HEK293 (cell line): ENCODE measurements around the gene DGKH.

Source experiments
- CTCF ChIA-PET: fragments of 350-600 bp; formaldehyde crosslinking; extraction: SDS; loops from one replicate; lab custom pipeline; 2021; ENCODE audit warnings: antibody characterized with exemption; lab: Yijun Ruan, JAX
- POLR2A ChIA-PET: fragments of 300-600 bp; formaldehyde crosslinking; extraction: SDS; loops from one replicate; lab custom pipeline; 2020; ENCODE audit warnings: antibody characterized with exemption, inconsistent platforms; lab: Yijun Ruan, JAX
- H3K27ac ChIP-seq: fragments of 200-500 bp; sonication (Bioruptor generic); 2 replicates; pipeline ENCODE4 v1.5.1; 2014; ENCODE audit warnings: low read depth, low read length, control low read depth, inconsistent platforms; ENCODE audit errors: extremely low read depth
- H3K36me3 ChIP-seq, 2 experiments: fragments of 200-500 bp in 1 of 2; sonication (Bioruptor generic) in 1 of 2; 1 replicate in 1 of 2; 2 replicates in 1 of 2; pipeline ENCODE4 v1.5.1; 2014 to 2017; ENCODE audit warnings: inconsistent platforms in 2 of 2, low read length in 2 of 2; ENCODE audit not compliant: control insufficient read depth in 2 of 2, insufficient read depth in 1 of 2
- H3K4me1 ChIP-seq: fragments of 200-500 bp; sonication (Bioruptor generic); 2 replicates; pipeline ENCODE4 v1.5.1; 2014; ENCODE audit warnings: mild to moderate bottlenecking, low read length, inconsistent platforms; ENCODE audit not compliant: control insufficient read depth, insufficient read depth
- H3K4me3 ChIP-seq: 2 replicates; pipeline ENCODE4 v1.5.1; 2011; ENCODE audit warnings: low read depth, mild to moderate bottlenecking, control low read depth, low read length, moderate library complexity
- H3K9me3 ChIP-seq: fragments of 200-500 bp; sonication (Bioruptor generic); 2 replicates; pipeline ENCODE4 v1.5.1; 2014; ENCODE audit warnings: low read depth, low read length, inconsistent platforms; ENCODE audit not compliant: control insufficient read depth, insufficient read depth
- GFI1B ChIP-seq: fragments of 450-650 bp; formaldehyde crosslinking; IDR thresholded peaks from 2 replicates; pipeline ENCODE4 v1.5.1; 2016; ENCODE audit warnings: missing biosample characterization, missing genetic modification characterization
- GLI4 ChIP-seq: fragments of 450-650 bp; formaldehyde crosslinking; IDR thresholded peaks from 2 replicates; pipeline ENCODE4 v1.5.1; 2016; ENCODE audit warnings: missing biosample characterization, missing genetic modification characterization
- INSM2 ChIP-seq: fragments of 450-650 bp; formaldehyde crosslinking; IDR thresholded peaks from 2 replicates; pipeline ENCODE4 v1.5.1; 2016; ENCODE audit warnings: missing biosample characterization, missing genetic modification characterization
- KLF17 ChIP-seq: fragments of 450-650 bp; formaldehyde crosslinking; IDR thresholded peaks from 2 replicates; pipeline ENCODE4 v1.5.1; 2016; ENCODE audit warnings: missing biosample characterization, missing genetic modification characterization
- PRDM1 ChIP-seq: fragments of 450-650 bp; formaldehyde crosslinking; IDR thresholded peaks from 2 replicates; pipeline ENCODE4; 2016; ENCODE audit warnings: missing biosample characterization, missing genetic modification characterization
- REST ChIP-seq: fragments of 450-650 bp; formaldehyde crosslinking; IDR thresholded peaks from 2 replicates; pipeline ENCODE4 v1.5.1; 2016; ENCODE audit warnings: missing biosample characterization, missing genetic modification characterization
- SALL2 ChIP-seq: fragments of 450-650 bp; formaldehyde crosslinking; IDR thresholded peaks from 2 replicates; pipeline ENCODE4 v1.5.0; 2017; ENCODE audit warnings: missing biosample characterization, mild to moderate bottlenecking, missing genetic modification characterization, borderline replicate concordance
- SP2 ChIP-seq: fragments of 450-650 bp; formaldehyde crosslinking; IDR thresholded peaks from 2 replicates; pipeline ENCODE4 v1.5.1; 2016; ENCODE audit warnings: missing biosample characterization, missing genetic modification characterization
- ZBTB20 ChIP-seq: fragments of 450-650 bp; formaldehyde crosslinking; IDR thresholded peaks from 2 replicates; pipeline ENCODE4 v1.5.1; 2016; ENCODE audit warnings: missing biosample characterization, missing genetic modification characterization
- ZBTB6 ChIP-seq: fragments of 450-650 bp; formaldehyde crosslinking; IDR thresholded peaks from 2 replicates; pipeline ENCODE4 v1.5.1; 2017; ENCODE audit warnings: missing biosample characterization, missing genetic modification characterization
- ZNF24 ChIP-seq: fragments of 450-650 bp; formaldehyde crosslinking; IDR thresholded peaks from 2 replicates; pipeline ENCODE4 v1.5.1; 2016; ENCODE audit warnings: missing biosample characterization, missing genetic modification characterization
- ZNF280C ChIP-seq: fragments of 450-650 bp; formaldehyde crosslinking; IDR thresholded peaks from 2 replicates; pipeline ENCODE4 v1.5.1; 2016; ENCODE audit warnings: missing biosample characterization, missing genetic modification characterization
- ZNF416 ChIP-seq: fragments of 450-650 bp; formaldehyde crosslinking; IDR thresholded peaks from 2 replicates; pipeline ENCODE4 v1.5.1; 2016; ENCODE audit warnings: missing biosample characterization, missing genetic modification characterization
- ZNF433 ChIP-seq: fragments of 450-650 bp; formaldehyde crosslinking; IDR thresholded peaks from 2 replicates; pipeline ENCODE4 v1.5.1; 2016; ENCODE audit warnings: missing biosample characterization, missing genetic modification characterization, low read depth
- ZNF548 ChIP-seq: fragments of 450-650 bp; formaldehyde crosslinking; IDR thresholded peaks from 2 replicates; pipeline ENCODE4 v1.5.1; 2016; ENCODE audit warnings: missing biosample characterization, missing genetic modification characterization
- ZNF580 ChIP-seq: fragments of 450-650 bp; formaldehyde crosslinking; IDR thresholded peaks from 2 replicates; pipeline ENCODE4 v1.5.1; 2016; ENCODE audit warnings: missing biosample characterization, missing genetic modification characterization
- ZNF596 ChIP-seq: fragments of 450-650 bp; IDR thresholded peaks from 2 replicates; pipeline ENCODE4 v1.5.0; 2018; ENCODE audit warnings: missing biosample characterization, mild to moderate bottlenecking, missing genetic modification characterization, moderate library complexity
- ZNF623 ChIP-seq: fragments of 450-650 bp; formaldehyde crosslinking; IDR thresholded peaks from 2 replicates; pipeline ENCODE4 v1.5.1; 2016; ENCODE audit warnings: missing biosample characterization, missing genetic modification characterization
- ZNF776 ChIP-seq: fragments of 450-650 bp; formaldehyde crosslinking; IDR thresholded peaks from 2 replicates; pipeline ENCODE4 v1.5.0; 2017; ENCODE audit warnings: missing biosample characterization, missing genetic modification characterization, borderline replicate concordance
- ZNF785 ChIP-seq: fragments of 450-650 bp; formaldehyde crosslinking; IDR thresholded peaks from 2 replicates; pipeline ENCODE4 v1.5.1; 2016; ENCODE audit warnings: missing biosample characterization, missing genetic modification characterization
- ZSCAN23 ChIP-seq: fragments of 450-650 bp; formaldehyde crosslinking; IDR thresholded peaks from 2 replicates; pipeline ENCODE4 v1.5.1; 2016; ENCODE audit warnings: missing biosample characterization, missing genetic modification characterization
- TF ChIP-seq, protein P1 (sequence below): fragments of 450-650 bp; formaldehyde crosslinking; IDR thresholded peaks from 2 replicates; pipeline ENCODE4 v1.5.1; 2017; ENCODE audit warnings: missing biosample characterization, missing genetic modification characterization
- TF ChIP-seq, protein P2 (sequence below): fragments of 450-650 bp; formaldehyde crosslinking; IDR thresholded peaks from 2 replicates; pipeline ENCODE4 v1.5.1; 2016; ENCODE audit warnings: missing biosample characterization, missing genetic modification characterization

Gene DGKH

GRCh38 chr13:42049454-42049813 lies 986 bp downstream of the DGKH start (continued):
- TF ChIP-seq REST (0 out of 2 replicates have a peak, but pooled peaks have one; percentile 27), ZNF596 (tag by site-specific recombination) (no peak), GFI1B (tag by site-specific recombination) (no peak), ZNF776 (tag by site-specific recombination) (no peak), ZNF280C (tag by site-specific recombination) (no peak), ZSCAN23 (tag by site-specific recombination) (no peak), SP2 (peak; percentile 10), INSM2 (tag by site-specific recombination) (no peak)
- TF ChIP-seq, protein P1, sequence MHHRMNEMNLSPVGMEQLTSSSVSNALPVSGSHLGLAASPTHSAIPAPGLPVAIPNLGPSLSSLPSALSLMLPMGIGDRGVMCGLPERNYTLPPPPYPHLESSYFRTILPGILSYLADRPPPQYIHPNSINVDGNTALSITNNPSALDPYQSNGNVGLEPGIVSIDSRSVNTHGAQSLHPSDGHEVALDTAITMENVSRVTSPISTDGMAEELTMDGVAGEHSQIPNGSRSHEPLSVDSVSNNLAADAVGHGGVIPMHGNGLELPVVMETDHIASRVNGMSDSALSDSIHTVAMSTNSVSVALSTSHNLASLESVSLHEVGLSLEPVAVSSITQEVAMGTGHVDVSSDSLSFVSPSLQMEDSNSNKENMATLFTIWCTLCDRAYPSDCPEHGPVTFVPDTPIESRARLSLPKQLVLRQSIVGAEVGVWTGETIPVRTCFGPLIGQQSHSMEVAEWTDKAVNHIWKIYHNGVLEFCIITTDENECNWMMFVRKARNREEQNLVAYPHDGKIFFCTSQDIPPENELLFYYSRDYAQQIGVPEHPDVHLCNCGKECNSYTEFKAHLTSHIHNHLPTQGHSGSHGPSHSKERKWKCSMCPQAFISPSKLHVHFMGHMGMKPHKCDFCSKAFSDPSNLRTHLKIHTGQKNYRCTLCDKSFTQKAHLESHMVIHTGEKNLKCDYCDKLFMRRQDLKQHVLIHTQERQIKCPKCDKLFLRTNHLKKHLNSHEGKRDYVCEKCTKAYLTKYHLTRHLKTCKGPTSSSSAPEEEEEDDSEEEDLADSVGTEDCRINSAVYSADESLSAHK (tag by site-specific recombination) = no peak

GRCh38 chr13:42054798-42055499 lies 6.5 kb downstream of the DGKH start:
- POLR2A ChIA-PET = no interaction called here
- CTCF ChIA-PET = no interaction called here

More at GRCh38 chr13:42054798-42055499, 6.5 kb downstream of the DGKH start:
- Histone ChIP-seq H3K9me3 (no peaks in the 10 kb centered on the region), H3K4me3 (no peak overlapping the region), H3K4me1 (no peaks in the 10 kb centered on the region; the same call in 1 of the 2 replicates)
- no peak for TF ChIP-seq ZNF548
- no peak for TF ChIP-seq PRDM1
- no peak for TF ChIP-seq GLI4
- no peak for TF ChIP-seq ZNF24 (tag by site-specific recombination)
- TF ChIP-seq SALL2 (tag by site-specific recombination) = no peak
- TF ChIP-seq ZNF623 = no peak
- TF ChIP-seq ZNF580 (tag by site-specific recombination) = no peak
- TF ChIP-seq ZNF416 (tag by site-specific recombination) = no peak
- no peak for TF ChIP-seq ZBTB6
- no peak for TF ChIP-seq ZNF785
- TF ChIP-seq ZNF433 (tag by site-specific recombination) = no peak
- TF ChIP-seq ZBTB20 (tag by site-specific recombination) = no peak
- TF ChIP-seq, protein P2, sequence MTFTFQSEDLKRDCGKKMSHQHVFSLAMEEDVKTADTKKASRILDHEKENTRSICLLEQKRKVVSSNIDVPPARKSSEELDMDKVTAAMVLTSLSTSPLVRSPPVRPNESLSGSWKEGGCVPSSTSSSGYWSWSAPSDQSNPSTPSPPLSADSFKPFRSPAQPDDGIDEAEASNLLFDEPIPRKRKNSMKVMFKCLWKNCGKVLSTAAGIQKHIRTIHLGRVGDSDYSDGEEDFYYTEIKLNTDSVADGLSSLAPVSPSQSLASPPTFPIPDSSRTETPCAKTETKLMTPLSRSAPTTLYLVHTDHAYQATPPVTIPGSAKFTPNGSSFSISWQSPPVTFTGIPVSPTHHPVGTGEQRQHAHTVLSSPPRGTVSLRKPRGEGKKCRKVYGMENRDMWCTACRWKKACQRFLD (tag by site-specific recombination) = no peak
- TF ChIP-seq KLF17 = no peak
- TF ChIP-seq, all 188 proteins: peak for 0
- no peaks in the 10 kb centered on the region; a peak in 1 of 3 replicates for H3K36me3 ChIP-seq
- H3K27ac ChIP-seq = no peak overlapping the region
